Cardiac muscle cell (in vitro differentiated cells and primary cell): ENCODE results near the gene SLIT3. TPM values are rescaled to one million over a fixed set of nuclear protein-coding genes. Genes with fewer than 3 reads are reported as not detected.
A peak's percentile ranks its signal among the peaks of the same experiment; 100 is the strongest.

Experiments used
- DNase-seq, 2 donors: peaks; one replicate each; pipeline versions ENCODE4 v3.0.0 to v3.0.0-alpha.2; 2010 to 2017; ENCODE audit warnings: low read depth in 1 of 2, low spot score in 1 of 2
- H3K27ac ChIP-seq: fragments of 200-600 bp; sonication (generic); 2 replicates; pipeline ENCODE4 v1.5.1; 2016
- H3K27me3 ChIP-seq: fragments of 200-600 bp; sonication (generic); 2 replicates; pipeline ENCODE4 v1.6.0; 2016; ENCODE audit warnings: control low read depth
- H3K36me3 ChIP-seq: fragments of 200-600 bp; sonication (generic); 2 replicates; pipeline ENCODE4 v1.5.1; 2016; ENCODE audit warnings: control low read depth
- H3K4me1 ChIP-seq: fragments of 200-600 bp; sonication (generic); 2 replicates; pipeline ENCODE4 v1.8.1; 2017; ENCODE audit warnings: low read depth, mild to moderate bottlenecking, mixed run types
- H3K4me3 ChIP-seq: fragments of 200-600 bp; sonication (generic); 2 replicates; pipeline ENCODE4 v1.5.1; 2016; ENCODE audit warnings: mild to moderate bottlenecking
- H3K9me3 ChIP-seq: fragments of 200-600 bp; sonication (generic); 2 replicates; pipeline ENCODE4 v1.5.1; 2017; ENCODE audit warnings: low read depth, mild to moderate bottlenecking, control low read depth
- CTCF ChIP-seq: IDR thresholded peaks from 2 replicates; pipeline ENCODE4 v1.5.1; 2012; ENCODE audit warnings: low read depth, mild to moderate bottlenecking, low read length
- polyA plus RNA-seq: library from polyadenylated mRNA; unstranded; fragments of >200 nt; fragmentation: Nextera tagmentation; extraction: Ambion mirVana; gene quantifications from 2 replicates; pipeline ENCODE4 v1.2.1, GENCODE V29; 2016
- total RNA-seq: library from RNA; depleted of rRNA; stranded (reverse); fragments of >200 nt; gene quantifications from 2 replicates; pipeline ENCODE4 v1.2.3, GENCODE V29; 2016

Gene SLIT3
- total and polyA plus RNA-seq, 2 experiments from 2014 or later = 50.7 to 111 TPM

GRCh38 chr5:168897387-168898122 lies 403.4 kb downstream of the SLIT3 start:
- Histone ChIP-seq H3K9me3 (no peaks in the 10 kb centered on the region), H3K4me1 (peaks cover 36% of the 10 kb centered on the region), H3K27me3 (no peaks in the 10 kb centered on the region), H3K36me3 (no peaks in the 10 kb centered on the region), H3K4me3 (no peak overlapping the region), H3K27ac (no peak overlapping the region)
- no peak for TF ChIP-seq CTCF
- no peak for DNase-seq

GRCh38 chr5:168895295-168896071 lies 405.5 kb downstream of the SLIT3 start:
- TF ChIP-seq CTCF = no peak
- DNase-seq = no peak
- no peaks in the 10 kb centered on the region for H3K9me3 ChIP-seq
- no peak overlapping the region for H3K4me3 ChIP-seq
- H3K36me3 ChIP-seq = no peaks in the 10 kb centered on the region
- peaks cover 43% of the 10 kb centered on the region for H3K4me1 ChIP-seq
- no peaks in the 10 kb centered on the region for H3K27me3 ChIP-seq
- H3K27ac ChIP-seq = no peak overlapping the region

GRCh38 chr5:168893283-168893682 lies 407.7 kb downstream of the SLIT3 start:
- H3K27ac ChIP-seq = no peak overlapping the region
- no peak for DNase-seq
- H3K27me3 ChIP-seq = no peaks in the 10 kb centered on the region
- no peaks in the 10 kb centered on the region for H3K9me3 ChIP-seq
- no peak for TF ChIP-seq CTCF
- no peak overlapping the region for H3K4me3 ChIP-seq
- H3K36me3 ChIP-seq = no peaks in the 10 kb centered on the region
- H3K4me1 ChIP-seq = peaks cover 41% of the 10 kb centered on the region

GRCh38 chr5:168892618-168893186 lies 408.2 kb downstream of the SLIT3 start:
- no peak for DNase-seq
- Histone ChIP-seq H3K4me3 (no peak overlapping the region), H3K27ac (no peak overlapping the region), H3K36me3 (no peaks in the 10 kb centered on the region), H3K4me1 (peaks cover 41% of the 10 kb centered on the region), H3K9me3 (no peaks in the 10 kb centered on the region), H3K27me3 (no peaks in the 10 kb centered on the region)
- TF ChIP-seq CTCF = no peak

GRCh38 chr5:168890816-168891812 lies 409.8 kb downstream of the SLIT3 start:
- H3K4me1 ChIP-seq = peaks cover 55% of the 10 kb centered on the region
- H3K9me3 ChIP-seq = no peaks in the 10 kb centered on the region
- TF ChIP-seq CTCF = no peak
- no peaks in the 10 kb centered on the region for H3K36me3 ChIP-seq
- peak overlapping the region; percentile 21 for H3K27ac ChIP-seq
- H3K4me3 ChIP-seq = no peak overlapping the region
- no peak for DNase-seq
- no peaks in the 10 kb centered on the region for H3K27me3 ChIP-seq
